WERI-Rb-1 (cell line): ENCODE measurements around the gene ESYT1.

Source experiments
- DNase-seq: peaks from one replicate; pipeline ENCODE4 v3.0.0-alpha.2; 2020
- H3K27ac ChIP-seq: fragments of 250-450 bp; sonication (Bioruptor Pico); 2 replicates; pipeline ENCODE4 v1.5.1; 2020; ENCODE audit warnings: mild to moderate bottlenecking, moderate library complexity
- H3K27me3 ChIP-seq: fragments of 250-450 bp; sonication (Bioruptor Pico); 2 replicates; pipeline ENCODE4 v1.5.1; 2021; ENCODE audit warnings: mild to moderate bottlenecking, low read depth, moderate library complexity; ENCODE audit not compliant: insufficient read depth, severe bottlenecking
- H3K36me3 ChIP-seq: fragments of 250-450 bp; sonication (Bioruptor Pico); 2 replicates; pipeline ENCODE4 v1.5.1; 2020; ENCODE audit warnings: mild to moderate bottlenecking, moderate library complexity
- H3K4me3 ChIP-seq: 2 replicates; pipeline ENCODE4 v1.5.1; 2011; ENCODE audit warnings: low read depth, mild to moderate bottlenecking, control low read depth, low read length
- H3K9me3 ChIP-seq: fragments of 250-450 bp; sonication (Bioruptor Pico); 2 replicates; pipeline ENCODE4 v1.5.1; 2021; ENCODE audit warnings: mild to moderate bottlenecking, moderate library complexity; ENCODE audit not compliant: severe bottlenecking
- TF ChIP-seq, protein P1 (sequence below): IDR thresholded peaks from 2 replicates; pipeline ENCODE4 v1.5.1; 2011; ENCODE audit warnings: low read depth, mild to moderate bottlenecking, control low read depth, inconsistent platforms, low read length

ESYT1 gene

DNA sequence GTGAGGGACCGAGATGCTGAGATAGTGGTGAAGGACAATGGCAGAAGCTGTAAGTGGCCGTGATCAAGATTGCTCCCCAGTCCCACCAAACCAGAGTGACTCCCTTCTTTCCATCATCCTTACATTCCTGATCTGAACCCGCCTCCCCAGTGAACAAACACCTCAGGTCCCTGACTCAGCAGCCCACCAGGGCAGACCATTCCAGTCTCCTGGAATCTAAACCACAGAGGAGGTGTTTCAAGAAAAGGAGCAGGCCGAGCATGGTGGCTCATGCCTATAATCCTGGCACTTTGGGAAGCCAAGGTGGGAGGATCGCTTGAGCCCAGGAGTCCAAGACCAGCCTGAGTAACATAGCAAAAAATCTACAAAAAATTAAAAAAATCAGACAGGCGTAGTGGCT is 41.5 kb upstream of the ESYT1 start:
- no peaks in the 10 kb centered on the region for H3K27me3 ChIP-seq
- H3K9me3 ChIP-seq, result no peaks in the 10 kb centered on the region
- DNase-seq, result no peak
- TF ChIP-seq, protein P1, sequence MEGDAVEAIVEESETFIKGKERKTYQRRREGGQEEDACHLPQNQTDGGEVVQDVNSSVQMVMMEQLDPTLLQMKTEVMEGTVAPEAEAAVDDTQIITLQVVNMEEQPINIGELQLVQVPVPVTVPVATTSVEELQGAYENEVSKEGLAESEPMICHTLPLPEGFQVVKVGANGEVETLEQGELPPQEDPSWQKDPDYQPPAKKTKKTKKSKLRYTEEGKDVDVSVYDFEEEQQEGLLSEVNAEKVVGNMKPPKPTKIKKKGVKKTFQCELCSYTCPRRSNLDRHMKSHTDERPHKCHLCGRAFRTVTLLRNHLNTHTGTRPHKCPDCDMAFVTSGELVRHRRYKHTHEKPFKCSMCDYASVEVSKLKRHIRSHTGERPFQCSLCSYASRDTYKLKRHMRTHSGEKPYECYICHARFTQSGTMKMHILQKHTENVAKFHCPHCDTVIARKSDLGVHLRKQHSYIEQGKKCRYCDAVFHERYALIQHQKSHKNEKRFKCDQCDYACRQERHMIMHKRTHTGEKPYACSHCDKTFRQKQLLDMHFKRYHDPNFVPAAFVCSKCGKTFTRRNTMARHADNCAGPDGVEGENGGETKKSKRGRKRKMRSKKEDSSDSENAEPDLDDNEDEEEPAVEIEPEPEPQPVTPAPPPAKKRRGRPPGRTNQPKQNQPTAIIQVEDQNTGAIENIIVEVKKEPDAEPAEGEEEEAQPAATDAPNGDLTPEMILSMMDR, result no peak
- H3K27ac ChIP-seq, result no peak overlapping the region
- no peak overlapping the region for H3K4me3 ChIP-seq
- no peaks in the 10 kb centered on the region for H3K36me3 ChIP-seq

DNA sequence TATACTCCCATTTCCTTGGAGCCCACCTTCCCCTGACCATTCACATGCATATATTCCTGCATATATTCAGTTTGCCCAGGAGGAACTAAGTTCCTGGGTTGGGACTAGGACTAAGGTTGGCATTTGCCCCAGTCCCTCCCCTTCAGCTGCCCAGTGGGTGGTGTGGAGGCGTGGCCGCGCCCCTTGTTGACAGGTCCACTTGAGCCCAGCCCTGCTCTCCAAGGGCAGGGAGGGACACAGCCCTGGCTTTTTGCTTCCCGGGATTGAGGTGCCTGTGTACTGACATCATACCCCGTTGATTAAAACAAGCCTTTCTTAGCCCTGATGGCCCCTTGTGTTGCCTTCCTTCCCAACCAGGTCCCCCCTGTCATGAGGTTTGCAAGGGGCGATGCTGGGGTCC is 40.8 kb upstream of the ESYT1 start:
- no peak for DNase-seq
- TF ChIP-seq, protein P1, result no peak
- Histone ChIP-seq H3K27ac (no peak overlapping the region), H3K36me3 (no peaks in the 10 kb centered on the region), H3K4me3 (no peak overlapping the region), H3K9me3 (no peaks in the 10 kb centered on the region), H3K27me3 (no peaks in the 10 kb centered on the region)

DNA sequence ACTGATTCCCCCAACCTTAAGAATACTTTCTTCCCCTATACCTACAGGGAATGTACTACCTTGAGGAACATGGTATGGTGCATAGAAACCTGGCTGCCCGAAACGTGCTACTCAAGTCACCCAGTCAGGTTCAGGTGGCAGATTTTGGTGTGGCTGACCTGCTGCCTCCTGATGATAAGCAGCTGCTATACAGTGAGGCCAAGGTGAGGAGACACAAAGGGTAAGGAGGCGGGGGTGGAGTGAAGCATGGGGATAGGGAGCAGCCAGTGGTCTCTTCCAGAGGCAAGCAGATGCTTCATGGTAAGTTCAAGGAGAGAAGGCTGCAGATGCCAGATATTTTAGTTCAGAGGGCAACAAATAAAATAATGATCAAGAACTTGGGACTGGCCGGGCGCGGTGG is 30.3 kb upstream of the ESYT1 start:
- H3K9me3 ChIP-seq, result no peaks in the 10 kb centered on the region

DNA sequence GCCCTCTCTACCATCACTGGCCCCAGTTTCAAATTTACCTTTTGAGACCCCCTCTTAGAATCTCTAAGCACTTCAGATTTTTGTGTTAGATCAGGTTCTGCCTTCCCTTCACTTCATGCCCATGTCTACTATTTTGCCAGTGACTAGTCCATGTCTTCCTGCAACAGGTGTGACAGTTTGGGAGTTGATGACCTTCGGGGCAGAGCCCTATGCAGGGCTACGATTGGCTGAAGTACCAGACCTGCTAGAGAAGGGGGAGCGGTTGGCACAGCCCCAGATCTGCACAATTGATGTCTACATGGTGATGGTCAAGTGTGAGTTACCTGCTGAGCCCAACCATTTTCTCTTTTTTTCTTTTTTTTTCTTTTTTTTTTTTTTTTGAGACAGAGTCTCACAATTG is 29.5 kb upstream of the ESYT1 start:
- TF ChIP-seq, protein P1, result no peak
- Histone ChIP-seq H3K27ac (no peak overlapping the region), H3K27me3 (no peaks in the 10 kb centered on the region), H3K36me3 (no peaks in the 10 kb centered on the region), H3K9me3 (no peaks in the 10 kb centered on the region), H3K4me3 (no peak overlapping the region)
- no peak for DNase-seq

More for the DNA sequence above, 30.3 kb upstream of the ESYT1 start:
- Histone ChIP-seq H3K27me3 (no peaks in the 10 kb centered on the region), H3K4me3 (no peak overlapping the region), H3K27ac (no peak overlapping the region), H3K36me3 (no peaks in the 10 kb centered on the region)
- TF ChIP-seq, protein P1, result no peak
- DNase-seq, result no peak

DNA sequence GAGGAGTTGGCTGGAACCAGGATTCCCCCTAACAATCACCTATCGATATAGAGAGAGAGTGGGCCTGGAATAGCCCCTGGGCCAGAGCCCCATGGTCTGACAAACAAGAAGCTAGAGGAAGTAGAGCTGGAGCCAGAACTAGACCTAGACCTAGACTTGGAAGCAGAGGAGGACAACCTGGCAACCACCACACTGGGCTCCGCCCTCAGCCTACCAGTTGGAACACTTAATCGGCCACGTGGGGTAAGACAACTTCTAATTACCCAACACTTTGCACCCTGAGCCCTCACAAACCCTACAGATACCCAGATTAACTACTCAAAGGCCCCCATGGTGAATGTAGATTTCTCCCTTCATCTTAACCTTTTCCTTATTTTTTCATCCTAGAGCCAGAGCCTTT is 28.3 kb upstream of the ESYT1 start:
- no peak for DNase-seq
- peaks cover 3% of the 10 kb centered on the region; the same call in 1 of the 2 replicates for H3K36me3 ChIP-seq

DNA sequence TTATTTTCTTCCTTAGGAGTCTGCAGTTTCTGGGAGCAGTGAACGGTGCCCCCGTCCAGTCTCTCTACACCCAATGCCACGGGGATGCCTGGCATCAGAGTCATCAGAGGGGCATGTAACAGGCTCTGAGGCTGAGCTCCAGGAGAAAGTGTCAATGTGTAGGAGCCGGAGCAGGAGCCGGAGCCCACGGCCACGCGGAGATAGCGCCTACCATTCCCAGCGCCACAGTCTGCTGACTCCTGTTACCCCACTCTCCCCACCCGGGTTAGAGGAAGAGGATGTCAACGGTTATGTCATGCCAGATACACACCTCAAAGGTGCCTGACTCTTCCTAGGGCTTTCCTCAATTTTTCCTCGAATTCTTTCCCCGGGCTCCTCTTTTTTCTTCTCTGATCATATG is 27.0 kb upstream of the ESYT1 start:
- DNase-seq, result no peak
- Histone ChIP-seq H3K4me3 (no peak overlapping the region), H3K9me3 (no peaks in the 10 kb centered on the region), H3K36me3 (peaks cover 13% of the 10 kb centered on the region), H3K27ac (no peak overlapping the region), H3K27me3 (no peaks in the 10 kb centered on the region)
- TF ChIP-seq, protein P1, result no peak

More for the DNA sequence above, 28.3 kb upstream of the ESYT1 start:
- Histone ChIP-seq H3K27me3 (no peaks in the 10 kb centered on the region), H3K27ac (no peak overlapping the region), H3K9me3 (no peaks in the 10 kb centered on the region), H3K4me3 (no peak overlapping the region)
- TF ChIP-seq, protein P1, result no peak
